MM.1S (cell line): ENCODE measurements around the gene COPB1.
A peak's percentile ranks its signal among the peaks of the same experiment; 100 is the strongest.

ENCODE experiments used
- DNase-seq: peaks from one replicate; pipeline ENCODE4 v3.0.0-alpha.2; 2015
- H2AFZ ChIP-seq: fragments of 300-600 bp; sonication (generic); 2 replicates; pipeline ENCODE4 v1.6.0; 2016; ENCODE audit warnings: antibody characterized with exemption, low read length
- H3F3A ChIP-seq: fragments of 300-600 bp; sonication (generic); 2 replicates; pipeline ENCODE4 v1.6.1; 2016; ENCODE audit warnings: mild to moderate bottlenecking, antibody characterized with exemption, low read length, moderate library complexity, mixed read lengths; ENCODE audit not compliant: insufficient read depth
- H3K27ac ChIP-seq: fragments of 300-600 bp; sonication (generic); 2 replicates; pipeline ENCODE4 v1.5.1; 2016; ENCODE audit warnings: mild to moderate bottlenecking, low read length
- H3K27me3 ChIP-seq: fragments of 300-600 bp; sonication (generic); replicated peaks from 2 replicates; pipeline ENCODE4 v1.6.0; 2016; ENCODE audit warnings: low read length; ENCODE audit not compliant: insufficient read depth
- H3K36me3 ChIP-seq: fragments of 300-600 bp; sonication (generic); replicated peaks from 2 replicates; pipeline ENCODE4 v1.6.1; 2016; ENCODE audit warnings: mild to moderate bottlenecking, low read length, mixed read lengths; ENCODE audit not compliant: insufficient read depth
- H3K4me1 ChIP-seq: fragments of 300-600 bp; sonication (generic); 2 replicates; pipeline ENCODE4 v1.6.1; 2016; ENCODE audit warnings: low read length, mixed read lengths
- H3K4me2 ChIP-seq: fragments of 300-600 bp; sonication (generic); 2 replicates; pipeline ENCODE4 v1.6.0; 2016; ENCODE audit warnings: low read depth, low read length
- H3K4me3 ChIP-seq: fragments of 300-600 bp; sonication (generic); 2 replicates; pipeline ENCODE4 v1.5.1; 2016; ENCODE audit warnings: low read length, mixed read lengths
- H3K79me2 ChIP-seq: fragments of 300-600 bp; sonication (generic); 2 replicates; pipeline ENCODE4 v1.6.1; 2016; ENCODE audit warnings: mixed run types, low read length, mixed read lengths
- H3K9ac ChIP-seq: fragments of 300-600 bp; sonication (generic); 2 replicates; pipeline ENCODE4 v1.6.1; 2016; ENCODE audit warnings: low read length, mixed read lengths
- H3K9me2 ChIP-seq: fragments of 300-600 bp; sonication (generic); replicated peaks from 2 replicates; pipeline ENCODE4 v1.6.1; 2016; ENCODE audit warnings: mild to moderate bottlenecking, low read length, mixed read lengths; ENCODE audit not compliant: insufficient read depth
- H3K9me3 ChIP-seq: fragments of 300-600 bp; sonication (generic); replicated peaks from 2 replicates; pipeline ENCODE4 v1.6.1; 2016; ENCODE audit warnings: mild to moderate bottlenecking, low read length, mixed read lengths; ENCODE audit not compliant: insufficient read depth
- H4K20me1 ChIP-seq: fragments of 300-600 bp; sonication (generic); 2 replicates; pipeline ENCODE4 v1.6.1; 2016; ENCODE audit warnings: mild to moderate bottlenecking, low read length, moderate library complexity, mixed read lengths; ENCODE audit not compliant: insufficient read depth
- CTCF ChIP-seq: fragments of 300-600 bp; sonication (generic); IDR thresholded peaks from 2 replicates; pipeline ENCODE4 v1.5.1; 2016; ENCODE audit warnings: antibody characterized with exemption, low read length, mixed read lengths
- EZH2 ChIP-seq: fragments of 300-600 bp; sonication (generic); optimal IDR thresholded peaks from 2 replicates; pipeline ENCODE3; 2017; ENCODE audit warnings: low read depth, mild to moderate bottlenecking, antibody characterized with exemption, low read length, mixed read lengths
- EZH2phosphoT487 ChIP-seq: fragments of 300-600 bp; sonication (generic); IDR thresholded peaks from 2 replicates; pipeline ENCODE4 v1.6.1; 2018; ENCODE audit warnings: antibody characterized with exemption, low read length

The COPB1 gene

DNA sequence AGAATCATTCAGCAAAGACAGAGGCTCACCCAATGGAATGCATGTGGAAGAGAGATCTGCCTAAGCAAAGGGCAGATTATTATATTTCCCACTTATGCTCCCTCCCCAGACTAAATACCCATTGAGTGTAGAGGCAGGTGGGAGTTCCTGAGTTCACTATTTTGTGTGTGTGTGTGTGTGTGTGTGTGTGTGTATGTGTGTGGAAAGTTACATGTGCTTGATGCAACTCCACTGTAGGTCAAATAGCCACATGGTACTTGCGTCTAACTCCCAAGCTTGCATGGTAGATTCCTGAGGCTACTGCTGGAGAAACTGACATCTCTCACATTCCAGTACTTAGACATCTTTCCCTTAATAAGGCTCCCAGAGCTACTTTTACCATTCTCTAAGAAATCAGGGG, 3.4 kb upstream of the COPB1 start:
- H3K4me3 ChIP-seq = no peak overlapping the region
- peaks cover 16% of the 10 kb centered on the region for H3K36me3 ChIP-seq
- H3K9me2 ChIP-seq = no peaks in the 10 kb centered on the region
- H3F3A ChIP-seq = peaks cover 28% of the 10 kb centered on the region
- H3K9me3 ChIP-seq = no peaks in the 10 kb centered on the region
- H4K20me1 ChIP-seq = no peaks in the 10 kb centered on the region; the same call in 1 of the 2 replicates
- H3K9ac ChIP-seq = no peak overlapping the region
- no peak for TF ChIP-seq CTCF
- TF ChIP-seq EZH2 = no peak
- no peak for TF ChIP-seq EZH2phosphoT487
- H3K79me2 ChIP-seq = peaks cover 16% of the 10 kb centered on the region
- no peak overlapping the region for H3K27ac ChIP-seq
- no peaks in the 10 kb centered on the region for H3K27me3 ChIP-seq
- no peak overlapping the region for H2AFZ ChIP-seq
- no peak for DNase-seq
- H3K4me1 ChIP-seq = peaks cover 3% of the 10 kb centered on the region; the same call in 1 of the 2 replicates
- H3K4me2 ChIP-seq = no peak overlapping the region

DNA sequence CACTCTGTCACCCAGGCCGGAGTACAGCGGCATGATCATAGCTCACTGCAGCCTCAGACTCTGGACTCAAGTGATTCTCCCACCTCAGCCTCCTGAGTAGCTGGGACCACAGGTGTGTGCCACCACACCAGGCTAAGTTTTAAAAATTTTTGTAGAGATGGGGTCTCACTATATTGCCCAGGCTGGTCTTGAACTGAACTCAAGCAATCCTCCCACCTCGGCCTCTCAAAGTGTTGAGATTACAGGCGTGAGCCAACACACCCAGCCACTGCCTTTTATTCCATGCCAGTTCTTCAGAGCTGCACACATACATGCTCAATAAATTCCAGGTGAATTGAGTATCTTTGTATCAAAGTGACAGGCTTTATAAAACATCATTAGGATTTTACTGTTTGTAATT, 2.4 kb upstream of the COPB1 start:
- Histone ChIP-seq H3K9me2 (no peaks in the 10 kb centered on the region), H3K27me3 (no peaks in the 10 kb centered on the region), H4K20me1 (no peaks in the 10 kb centered on the region), H3K79me2 (peaks cover 25% of the 10 kb centered on the region), H2AFZ (no peak overlapping the region), H3K9ac (no peak overlapping the region), H3K4me1 (peaks cover 3% of the 10 kb centered on the region; the same call in 1 of the 2 replicates), H3K9me3 (no peaks in the 10 kb centered on the region), H3K36me3 (peaks cover 8% of the 10 kb centered on the region), H3F3A (peaks cover 28% of the 10 kb centered on the region), H3K4me3 (no peak overlapping the region), H3K27ac (no peak overlapping the region), H3K4me2 (no peak overlapping the region)
- TF ChIP-seq CTCF = no peak
- no peak for TF ChIP-seq EZH2phosphoT487
- TF ChIP-seq EZH2 = no peak
- DNase-seq = no peak

- peaks cover 38% of the 10 kb centered on the region for H3K79me2 ChIP-seq
These were observed 605 bp upstream of the COPB1 start for GRCh38 chr11:14500181-14500651.

More at GRCh38 chr11:14500181-14500651, 605 bp upstream of the COPB1 start:
- Histone ChIP-seq H4K20me1 (no peaks in the 10 kb centered on the region), H2AFZ (peak overlapping the region; percentile 82), H3K9me2 (no peaks in the 10 kb centered on the region), H3K9me3 (no peaks in the 10 kb centered on the region), H3F3A (peaks cover 28% of the 10 kb centered on the region), H3K4me2 (peak overlapping the region; percentile 95), H3K27ac (peak overlapping the region; percentile 67; the same call in 1 of the 2 replicates), H3K9ac (peak overlapping the region; percentile 70), H3K36me3 (peaks cover 8% of the 10 kb centered on the region), H3K4me3 (peak overlapping the region; percentile 97), H3K27me3 (no peaks in the 10 kb centered on the region), H3K4me1 (peaks cover 3% of the 10 kb centered on the region; the same call in 1 of the 2 replicates)
- DNase-seq = peak; percentile 75
- TF ChIP-seq CTCF = no peak
- TF ChIP-seq EZH2phosphoT487 = no peak
- TF ChIP-seq EZH2 = no peak
